Measurements from ENCODE around the gene ANK3.

ANK3 gene

DNA sequence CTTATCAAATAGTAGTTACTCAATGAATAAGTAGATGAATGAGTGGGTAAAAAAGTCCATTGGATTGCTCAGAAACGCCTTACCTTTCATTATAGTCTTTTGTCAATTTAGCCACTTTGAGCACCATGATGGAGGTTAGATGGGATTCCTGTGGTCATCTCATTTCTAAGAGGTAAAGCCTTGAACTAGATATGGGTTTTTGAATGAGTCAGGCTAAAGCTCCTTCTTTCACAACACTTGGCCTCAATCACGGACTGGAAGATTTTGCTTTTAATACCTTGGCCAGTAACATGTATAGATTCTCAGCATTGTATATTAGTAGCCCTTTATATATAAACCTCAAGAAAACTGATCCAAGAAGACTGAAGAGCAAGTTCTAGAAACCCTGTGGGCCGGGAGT lies 383.6 kb downstream of the ANK3 start:
- TF ChIP-seq SIN3A (IDR thresholded peaks at IDR 0.05; ENCODE audit: borderline replicate concordance, insufficient read depth, low read length) (no peak), TAF1 (IDR thresholded peaks at IDR 0.05; ENCODE audit: borderline replicate concordance, insufficient read depth, low read length) (no peak), POLR2AphosphoS5 (IDR thresholded peaks at IDR 0.05; ENCODE audit: low read depth, low read length) (no peak), REST (IDR thresholded peaks at IDR 0.05; ENCODE audit: insufficient read depth in 1 of 2, low read depth in 2 of 2, low read length in 2 of 2) (no peak), FOXP2 (optimal IDR thresholded peaks at IDR 0.05; ENCODE audit: borderline replicate concordance, extremely low read depth, extremely low read length, insufficient read depth) (no peak)

GRCh38 chr10:60003651-60004523 lies 385.8 kb downstream of the ANK3 start:
- no peak for TF ChIP-seq SIN3A (IDR thresholded peaks at IDR 0.05; ENCODE audit: borderline replicate concordance, insufficient read depth, low read length)
- TF ChIP-seq TAF1 (IDR thresholded peaks at IDR 0.05; ENCODE audit: borderline replicate concordance, insufficient read depth, low read length): no peak
- TF ChIP-seq FOXP2 (optimal IDR thresholded peaks at IDR 0.05; ENCODE audit: borderline replicate concordance, extremely low read depth, extremely low read length, insufficient read depth): no peak
- no peak for TF ChIP-seq POLR2AphosphoS5 (IDR thresholded peaks at IDR 0.05; ENCODE audit: low read depth, low read length)
- TF ChIP-seq REST (IDR thresholded peaks at IDR 0.05; ENCODE audit: insufficient read depth in 1 of 2, low read depth in 2 of 2, low read length in 2 of 2): no peak

DNA sequence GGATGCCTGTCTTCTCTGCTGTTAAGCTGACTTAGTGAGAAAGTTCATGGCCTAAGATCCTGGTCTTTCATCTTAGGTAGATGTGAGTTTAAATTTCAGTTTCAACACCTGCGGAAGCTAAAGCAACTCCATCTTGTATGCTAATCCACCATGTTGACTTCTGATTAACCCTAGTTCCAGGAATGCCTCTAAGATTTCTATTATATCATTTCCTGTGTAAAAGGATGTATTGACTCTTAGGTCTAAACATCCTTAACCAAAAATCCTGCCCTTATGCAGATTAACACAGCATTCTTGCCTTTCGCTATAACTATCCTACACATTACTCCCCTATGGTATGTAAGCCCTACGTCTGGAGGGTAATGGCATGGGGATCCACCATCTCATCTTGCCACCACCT lies 388.9 kb downstream of the ANK3 start:
- no peak for TF ChIP-seq TAF1 (IDR thresholded peaks at IDR 0.05; ENCODE audit: borderline replicate concordance, insufficient read depth, low read length)
- no peak for TF ChIP-seq FOXP2 (optimal IDR thresholded peaks at IDR 0.05; ENCODE audit: borderline replicate concordance, extremely low read depth, extremely low read length, insufficient read depth)
- no peak for TF ChIP-seq POLR2AphosphoS5 (IDR thresholded peaks at IDR 0.05; ENCODE audit: low read depth, low read length)
- no peak for TF ChIP-seq SIN3A (IDR thresholded peaks at IDR 0.05; ENCODE audit: borderline replicate concordance, insufficient read depth, low read length)
- TF ChIP-seq REST (IDR thresholded peaks at IDR 0.05; ENCODE audit: insufficient read depth in 1 of 2, low read depth in 2 of 2, low read length in 2 of 2): no peak

DNA sequence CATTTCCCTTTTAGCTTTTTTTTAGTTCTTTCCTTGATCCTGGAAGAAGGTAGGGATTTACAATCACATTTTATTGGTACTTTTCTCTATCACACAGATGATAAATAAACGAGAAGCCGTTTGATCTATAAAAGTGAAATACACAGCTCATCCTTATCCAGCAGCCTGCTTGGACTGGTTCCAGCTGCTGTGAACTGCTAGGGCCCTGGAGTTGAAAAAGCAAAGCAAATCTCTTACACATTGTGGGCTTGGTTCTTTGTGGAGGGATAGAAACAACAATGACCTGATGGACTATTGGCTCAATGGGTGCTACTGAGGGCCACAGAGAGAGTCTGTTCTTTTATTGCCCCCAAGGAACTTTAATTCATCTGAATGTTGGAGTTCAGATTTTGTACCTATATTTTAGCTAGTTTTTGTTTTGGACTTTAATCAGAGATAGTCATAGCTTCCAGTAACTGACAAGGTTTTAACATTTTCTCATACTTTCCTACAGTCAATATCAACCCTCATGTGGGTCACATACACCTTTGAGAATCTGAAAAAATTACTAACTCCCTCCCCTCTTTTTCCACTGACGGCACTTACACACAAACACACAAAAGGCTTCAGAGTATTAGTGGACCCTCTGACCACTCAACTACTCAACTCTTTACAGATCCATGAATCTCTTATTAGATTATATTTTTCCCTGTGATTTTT lies 391.7 kb downstream of the ANK3 start:
- TF ChIP-seq SIN3A (IDR thresholded peaks at IDR 0.05; ENCODE audit: borderline replicate concordance, insufficient read depth, low read length) (no peak), FOXP2 (optimal IDR thresholded peaks at IDR 0.05; ENCODE audit: borderline replicate concordance, extremely low read depth, extremely low read length, insufficient read depth) (no peak), REST (IDR thresholded peaks at IDR 0.05; ENCODE audit: insufficient read depth in 1 of 2, low read depth in 2 of 2, low read length in 2 of 2) (no peak), TAF1 (IDR thresholded peaks at IDR 0.05; ENCODE audit: borderline replicate concordance, insufficient read depth, low read length) (no peak), POLR2AphosphoS5 (IDR thresholded peaks at IDR 0.05; ENCODE audit: low read depth, low read length) (no peak)
